Measurements from ENCODE around the gene FGD2. TPM values are rescaled to one million over a fixed set of nuclear protein-coding genes. Genes with fewer than 3 reads are reported as not detected.

The FGD2 gene
- total and polyA plus RNA-seq, 2 experiments from 2014 or later, result 0.13 to 0.14 TPM

DNA sequence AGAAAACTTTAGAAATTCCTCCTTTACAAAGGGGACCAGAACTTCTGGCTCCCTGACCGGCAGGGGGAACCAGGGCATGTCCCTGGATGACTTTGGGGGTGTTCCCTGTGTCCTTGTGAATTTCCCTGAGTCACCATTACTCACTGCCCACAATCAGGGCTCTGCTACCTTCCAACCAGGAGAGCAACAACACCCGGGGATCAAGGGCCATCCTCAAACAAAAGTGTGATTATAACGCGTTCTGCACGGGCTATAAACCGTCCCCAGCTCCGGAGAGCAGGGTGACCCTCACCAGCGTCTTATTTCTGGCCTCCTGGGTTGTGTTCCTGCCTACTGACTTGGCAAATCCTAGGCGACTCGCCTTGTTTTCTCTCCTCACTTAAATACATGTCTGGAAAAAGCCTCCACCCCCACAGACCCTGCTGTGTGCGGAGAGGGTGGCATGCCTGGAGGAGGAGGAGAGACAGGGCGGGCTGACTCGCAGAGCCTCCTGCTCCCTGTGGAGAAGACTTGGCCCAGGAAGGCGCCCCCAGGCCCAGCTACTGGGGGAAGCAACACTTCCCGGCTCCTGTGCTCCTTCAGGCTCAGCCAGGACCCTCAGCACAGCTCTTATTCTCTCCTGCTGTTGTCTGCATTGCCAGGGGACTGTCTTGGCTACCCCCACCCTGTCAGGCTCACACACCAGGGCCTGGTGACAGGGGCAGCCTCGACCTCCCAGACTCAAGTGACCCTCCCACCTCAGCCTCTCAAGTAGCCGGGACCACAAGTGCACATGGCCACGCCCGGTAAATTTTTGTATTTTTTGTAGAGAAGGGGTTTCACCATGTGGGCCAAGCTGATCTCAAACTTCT lies 54.1 kb downstream of the FGD2 start (continued):
- TF ChIP-seq, protein P1, sequence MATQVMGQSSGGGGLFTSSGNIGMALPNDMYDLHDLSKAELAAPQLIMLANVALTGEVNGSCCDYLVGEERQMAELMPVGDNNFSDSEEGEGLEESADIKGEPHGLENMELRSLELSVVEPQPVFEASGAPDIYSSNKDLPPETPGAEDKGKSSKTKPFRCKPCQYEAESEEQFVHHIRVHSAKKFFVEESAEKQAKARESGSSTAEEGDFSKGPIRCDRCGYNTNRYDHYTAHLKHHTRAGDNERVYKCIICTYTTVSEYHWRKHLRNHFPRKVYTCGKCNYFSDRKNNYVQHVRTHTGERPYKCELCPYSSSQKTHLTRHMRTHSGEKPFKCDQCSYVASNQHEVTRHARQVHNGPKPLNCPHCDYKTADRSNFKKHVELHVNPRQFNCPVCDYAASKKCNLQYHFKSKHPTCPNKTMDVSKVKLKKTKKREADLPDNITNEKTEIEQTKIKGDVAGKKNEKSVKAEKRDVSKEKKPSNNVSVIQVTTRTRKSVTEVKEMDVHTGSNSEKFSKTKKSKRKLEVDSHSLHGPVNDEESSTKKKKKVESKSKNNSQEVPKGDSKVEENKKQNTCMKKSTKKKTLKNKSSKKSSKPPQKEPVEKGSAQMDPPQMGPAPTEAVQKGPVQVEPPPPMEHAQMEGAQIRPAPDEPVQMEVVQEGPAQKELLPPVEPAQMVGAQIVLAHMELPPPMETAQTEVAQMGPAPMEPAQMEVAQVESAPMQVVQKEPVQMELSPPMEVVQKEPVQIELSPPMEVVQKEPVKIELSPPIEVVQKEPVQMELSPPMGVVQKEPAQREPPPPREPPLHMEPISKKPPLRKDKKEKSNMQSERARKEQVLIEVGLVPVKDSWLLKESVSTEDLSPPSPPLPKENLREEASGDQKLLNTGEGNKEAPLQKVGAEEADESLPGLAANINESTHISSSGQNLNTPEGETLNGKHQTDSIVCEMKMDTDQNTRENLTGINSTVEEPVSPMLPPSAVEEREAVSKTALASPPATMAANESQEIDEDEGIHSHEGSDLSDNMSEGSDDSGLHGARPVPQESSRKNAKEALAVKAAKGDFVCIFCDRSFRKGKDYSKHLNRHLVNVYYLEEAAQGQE (IDR thresholded peaks at IDR 0.05; ENCODE audit: unreplicated experiment), result no peak
- peak; percentile 14; the same call in 1 of the 2 replicates for TF ChIP-seq CREB1 (CRISPR knock-in tag; IDR thresholded peaks at IDR 0.05; ENCODE audit: low read depth)

DNA sequence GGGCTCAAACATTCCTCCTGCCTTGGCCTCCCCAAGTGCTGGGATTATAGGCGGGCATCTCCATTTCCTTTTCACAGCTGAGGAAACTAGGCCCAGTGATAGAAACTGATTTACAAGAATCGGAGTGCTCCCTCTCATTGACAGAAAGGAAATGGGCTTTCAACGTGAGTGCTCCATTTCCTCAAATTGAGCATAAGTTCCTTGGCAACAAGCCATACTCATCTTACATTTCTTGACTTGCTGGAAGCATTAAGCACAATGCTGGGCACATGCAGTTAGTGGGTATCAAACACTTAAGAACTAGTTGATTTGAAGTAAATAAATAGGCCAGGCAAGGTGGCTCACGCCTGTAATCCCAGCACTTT lies 54.7 kb downstream of the FGD2 start:
- Mint-ChIP-seq H3K27ac (peak overlapping the region; percentile 100), H3K27me3 (ENCODE audit: insufficient read depth, low read depth, poor library complexity) (peaks cover 15% of the 10 kb centered on the region), H3K4me1 (peaks cover 42% of the 10 kb centered on the region), H3K9me3 (no peaks in the 10 kb centered on the region), H3K36me3 (ENCODE audit: low read depth) (no peaks in the 10 kb centered on the region; the same call in 2 of the 3 replicates), H3K4me3 (peak overlapping the region; percentile 53; the same call in 1 of the 3 replicates)
- Histone ChIP-seq H3K36me3 (ENCODE audit: insufficient read depth) (no peaks in the 10 kb centered on the region), H4K20me1 (replicated peaks; ENCODE audit: insufficient read depth) (no peaks in the 10 kb centered on the region), H3K4me2 (0 out of 2 replicates have a peak overlapping the region, but pooled peaks have one; percentile 70), H3K9me2 (ENCODE audit: insufficient read depth) (no peaks in the 10 kb centered on the region), H3K27me3 (ENCODE audit: insufficient read depth) (no peaks in the 10 kb centered on the region), H3K27ac (ENCODE audit: low read depth) (peak overlapping the region; percentile 98), H3K79me2 (replicated peaks; ENCODE audit: insufficient read depth) (no peaks in the 10 kb centered on the region), H3K4me3 (no peak overlapping the region; the same call in 1 of the 2 replicates), H2AFZ (no peak overlapping the region), H3K4me1 (ENCODE audit: insufficient read depth) (peaks cover 24% of the 10 kb centered on the region), H3F3A (replicated peaks; ENCODE audit: low read depth) (peaks cover 23% of the 10 kb centered on the region; the same call in 1 of the 2 replicates)
- no peak for ATAC-seq
- DNase-seq (ENCODE audit: low spot score), result no peak
- no peak for TF ChIP-seq ZNF114 (CRISPR knock-in tag; IDR thresholded peaks at IDR 0.05)

GRCh38 chr6:37061157-37061804 lies 55.8 kb downstream of the FGD2 start:
- Histone ChIP-seq H3K4me3 (no peak overlapping the region), H3K79me2 (replicated peaks; ENCODE audit: insufficient read depth) (no peaks in the 10 kb centered on the region), H3K4me2 (no peak overlapping the region), H4K20me1 (replicated peaks; ENCODE audit: insufficient read depth) (no peaks in the 10 kb centered on the region), H3F3A (replicated peaks; ENCODE audit: low read depth) (peaks cover 23% of the 10 kb centered on the region; the same call in 1 of the 2 replicates), H3K27ac (ENCODE audit: low read depth) (no peak overlapping the region), H3K36me3 (ENCODE audit: insufficient read depth) (no peaks in the 10 kb centered on the region), H3K27me3 (ENCODE audit: insufficient read depth) (no peaks in the 10 kb centered on the region), H3K4me1 (ENCODE audit: insufficient read depth) (peaks cover 13% of the 10 kb centered on the region), H2AFZ (peak overlapping the region; percentile 76; the same call in 1 of the 2 replicates), H3K9me2 (ENCODE audit: insufficient read depth) (no peaks in the 10 kb centered on the region)
- Mint-ChIP-seq H3K27me3 (ENCODE audit: insufficient read depth, low read depth, poor library complexity) (peaks cover 18% of the 10 kb centered on the region), H3K9me3 (no peaks in the 10 kb centered on the region), H3K4me3 (no peak overlapping the region), H3K4me1 (peaks cover 31% of the 10 kb centered on the region), H3K36me3 (ENCODE audit: low read depth) (no peaks in the 10 kb centered on the region; the same call in 2 of the 3 replicates), H3K27ac (no peak overlapping the region)
- DNase-seq (ENCODE audit: low spot score), result no peak
- ATAC-seq, result no peak
- TF ChIP-seq POLR2AphosphoS5 (IDR thresholded peaks at IDR 0.05; ENCODE audit: low read depth) (no peak), ZNF114 (CRISPR knock-in tag; IDR thresholded peaks at IDR 0.05) (no peak), NANOG (IDR thresholded peaks at IDR 0.05; ENCODE audit: borderline replicate concordance) (no peak), STAT1 (IDR thresholded peaks at IDR 0.05; ENCODE audit: unreplicated experiment) (no peak), CTCF (conservative IDR thresholded peaks at IDR 0.05; ENCODE audit: low read depth in 2 of 2) (no peak), CREB1 (CRISPR knock-in tag; IDR thresholded peaks at IDR 0.05; ENCODE audit: low read depth) (no peak), JUNB (IDR thresholded peaks at IDR 0.05; ENCODE audit: unreplicated experiment) (no peak)
